Naive thymus-derived CD4-positive, alpha-beta T cell (primary cell): Measurements from ENCODE around the gene UQCC5. TPM values are rescaled to one million over a fixed set of nuclear protein-coding genes. Genes with fewer than 3 reads are reported as not detected.
A peak's percentile ranks its signal among the peaks of the same experiment; 100 is the strongest.

Experiments used
- ATAC-seq: fragments of 150-1000 bp; cut with Tn5 transposase; 2 replicates; pipeline ENCODE4 v1.10.0; 2021; ENCODE audit warnings: mild to moderate bottlenecking, moderate library complexity
- CTCF ChIA-PET: fragments of 350-600 bp; sonication (Branson Sonifier 250); formaldehyde crosslinking; loops from one replicate; lab custom pipeline; 2021; ENCODE audit warnings: antibody characterized with exemption; lab: Charles Lee
- POLR2A ChIA-PET: fragments of 350-600 bp; sonication (Branson Sonifier 250); formaldehyde crosslinking; loops from one replicate; lab custom pipeline; 2021; ENCODE audit warnings: antibody characterized with exemption, inconsistent platforms; lab: Charles Lee
- DNase-seq, 9 donors: peaks; one replicate each; pipeline versions ENCODE4 v3.0.0 to v3.0.0-alpha.2; 2020 to 2022; ENCODE audit warnings: mixed read lengths in 1 of 9
- H3K27ac ChIP-seq: one replicate; pipeline ENCODE4 v1.7.0; 2013; ENCODE audit warnings: mild to moderate bottlenecking, low read depth, low read length, moderate library complexity
- H3K27me3 ChIP-seq, 2 donors: one replicate each; pipeline ENCODE4 v1.7.0; 2013; ENCODE audit warnings: low read length in 2 of 2, mild to moderate bottlenecking in 2 of 2, moderate library complexity in 2 of 2; ENCODE audit not compliant: control insufficient read depth in 2 of 2, insufficient read depth in 2 of 2
- H3K36me3 ChIP-seq, 3 experiments: 1 replicate in 2 of 3; 2 replicates in 1 of 3; pipeline ENCODE4 v1.7.0; 2013; ENCODE audit warnings: low read length in 3 of 3, mild to moderate bottlenecking in 3 of 3, moderate library complexity in 1 of 3; ENCODE audit not compliant: insufficient read depth in 3 of 3, control insufficient read depth in 2 of 3
- H3K4me1 ChIP-seq, 2 donors: one replicate each; pipeline ENCODE4 v1.7.0; 2013; ENCODE audit warnings: low read length in 2 of 2, mild to moderate bottlenecking in 2 of 2, moderate library complexity in 1 of 2; ENCODE audit not compliant: control insufficient read depth in 2 of 2, insufficient read depth in 2 of 2
- H3K4me3 ChIP-seq: 2 replicates; pipeline ENCODE4 v1.7.0; 2013; ENCODE audit warnings: mild to moderate bottlenecking, low read length
- H3K9me3 ChIP-seq, 3 experiments: 1 replicate in 2 of 3; 2 replicates in 1 of 3; pipeline ENCODE4 v1.7.0; 2013; ENCODE audit warnings: low read length in 3 of 3; ENCODE audit not compliant: control insufficient read depth in 2 of 3
- H3K27ac Mint-ChIP-seq, 9 donors: one replicate each; pipeline ENCODE4 v1.8.0; 2020 to 2022; ENCODE audit warnings: mixed read lengths in 9 of 9, mild to moderate bottlenecking in 8 of 9, moderate library complexity in 5 of 9, inconsistent platforms in 2 of 9
- H3K27me3 Mint-ChIP-seq, 5 donors: one replicate each; pipeline ENCODE4 v1.8.0; 2021 to 2022; ENCODE audit warnings: mixed read lengths in 5 of 5, mild to moderate bottlenecking in 1 of 5
- H3K36me3 Mint-ChIP-seq, 5 donors: one replicate each; pipeline ENCODE4 v1.8.0; 2020 to 2022; ENCODE audit warnings: mixed read lengths in 5 of 5, mild to moderate bottlenecking in 3 of 5, inconsistent platforms in 1 of 5
- H3K4me1 Mint-ChIP-seq, 7 donors: one replicate each; pipeline ENCODE4 v1.8.0; 2020 to 2022; ENCODE audit warnings: mixed read lengths in 7 of 7, mild to moderate bottlenecking in 3 of 7, inconsistent platforms in 1 of 7
- H3K4me3 Mint-ChIP-seq, 10 donors: one replicate each; pipeline ENCODE4 v1.8.0; 2020 to 2022; ENCODE audit warnings: mild to moderate bottlenecking in 10 of 10, mixed read lengths in 10 of 10, moderate library complexity in 6 of 10, inconsistent platforms in 2 of 10
- H3K9me3 Mint-ChIP-seq, 11 donors: one replicate each; pipeline ENCODE4 v1.8.0; 2020 to 2022; ENCODE audit warnings: mixed read lengths in 11 of 11, mild to moderate bottlenecking in 4 of 11, inconsistent platforms in 1 of 11, moderate library complexity in 1 of 11
- intact Hi-C, 2 donors: fragments of 100-400 bp; cut with micrococcal nuclease; formaldehyde crosslinking; loops; one replicate each; pipeline ENCODE4 v1.15.1; 2023
- polyA plus RNA-seq, 2 donors: library from polyadenylated mRNA; unstranded; fragments of 300-500 nt; fragmentation: Illumina TruSeq; gene quantifications; one replicate each; pipeline ENCODE4 v1.2.3, GENCODE V29; 2021
- total RNA-seq, 6 experiments: library from RNA in 5 of 6; stranded (reverse) in 5 of 6; gene quantifications; 1 replicate in 5 of 6; 2 replicates in 1 of 6; pipeline ENCODE4 v1.2.3 and lab custom pipeline; 2021 to 2026

UQCC5 gene
- total and polyA plus RNA-seq, 7 experiments from 2014 or later = 5.4 to 28.2 (median 11.7) TPM

DNA sequence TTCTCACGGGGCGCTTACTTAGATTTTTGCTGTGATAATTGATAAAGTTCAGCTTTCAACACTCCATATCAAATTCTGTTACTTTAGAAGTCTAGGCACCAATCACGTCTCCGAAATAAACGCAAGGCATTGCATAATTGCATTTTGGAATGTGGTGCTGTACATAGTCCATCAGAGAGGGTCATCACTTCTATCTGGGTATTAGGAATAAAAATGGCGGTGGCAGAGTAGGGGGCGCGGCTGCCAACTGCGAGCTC is 365 bp upstream of the UQCC5 start:
- intact Hi-C loops = loop anchor here (1.0 to 10.0 kb wide), 12 partner anchors 81 to 1035 kb away; partner anchors contain the start of genes NISCH (in 2 of the 2), PBRM1 (in 2 of the 2), SPCS1 (in 2 of the 2) and DCAF1 (in 1 of the 2)
- Histone ChIP-seq H3K9me3 (no peaks in the 10 kb centered on the region), H3K27ac (peak overlapping the region; percentile 43), H3K4me3 (peak overlapping the region; percentile 30), H3K36me3 (no peaks in the 10 kb centered on the region), H3K4me1 (peaks cover 24 to 30% of the 10 kb centered on the region in 2 donors), H3K27me3 (no peaks in the 10 kb centered on the region)
- ChIA-PET CTCF (interaction anchor here (0.8 kb wide), 1 partner anchor 18 kb away, joined by 3 read pairs; no protein-coding TSS in a partner anchor), POLR2A (interaction anchor here (0.6 to 1.4 kb wide), 10 partner anchors 9 to 510 kb away, joined by 3 to 8 read pairs (median 4); partner anchors contain the start of gene SFMBT1)
- Mint-ChIP-seq H3K36me3 (peaks cover 0 to 19% (median 8%) of the 10 kb centered on the region in 5 donors), H3K27me3 (no peaks in the 10 kb centered on the region), H3K4me1 (peaks cover 29 to 61% (median 50%) of the 10 kb centered on the region in 7 donors), H3K4me3 (peak overlapping the region; percentile 96 to 100 (median 99)), H3K9me3 (peaks cover 0 to 3% (median 0%) of the 10 kb centered on the region in 11 donors), H3K27ac (peak overlapping the region; percentile 45 to 99 (median 98))
- no peak for ATAC-seq
- DNase-seq = no peak

DNA sequence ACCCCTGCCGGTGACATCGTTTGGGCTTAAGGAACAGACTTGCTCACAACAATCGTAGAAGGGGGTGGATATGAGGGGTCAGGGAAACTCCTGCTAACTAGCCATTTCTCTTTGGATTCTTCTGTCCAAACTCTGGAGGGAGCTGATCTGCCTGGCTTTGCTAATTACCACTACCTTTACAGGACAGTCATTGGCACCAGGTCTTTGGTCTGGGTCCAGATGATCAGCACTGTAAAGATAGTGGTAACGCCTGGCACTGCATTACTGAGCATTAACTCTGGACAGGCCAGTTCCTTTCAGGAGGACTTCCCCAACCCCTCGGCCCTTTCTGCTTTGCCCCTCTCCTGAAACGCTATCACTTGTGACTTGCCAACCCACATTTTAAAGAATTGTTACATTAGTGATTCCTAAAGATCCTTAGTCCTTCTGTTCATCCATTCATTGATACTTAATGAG is 788 bp downstream of the UQCC5 start:
- H3K27ac Mint-ChIP-seq = peak overlapping the region; percentile 96 to 99 (median 98)
- Histone ChIP-seq H3K27ac (peak overlapping the region; percentile 85), H3K27me3 (no peaks in the 10 kb centered on the region), H3K36me3 (no peaks in the 10 kb centered on the region), H3K4me1 (peaks cover 24 to 30% of the 10 kb centered on the region in 2 donors), H3K9me3 (no peaks in the 10 kb centered on the region), H3K4me3 (peak overlapping the region; percentile 67)
- intact Hi-C loops = loop anchor here (2.0 to 10.0 kb wide), 7 partner anchors 262 to 1036 kb away; partner anchors contain the start of genes DCAF1 (in 1 of the 2), POC1A (in 1 of the 2), RPL29 (in 1 of the 2) and WDR82 (in 1 of the 2)
- peak overlapping the region; percentile 96 to 100 (median 99) for H3K4me3 Mint-ChIP-seq
- peaks cover 0 to 3% (median 0%) of the 10 kb centered on the region in 11 donors for H3K9me3 Mint-ChIP-seq
- POLR2A ChIA-PET = interaction anchor here (1.0 kb wide), 1 partner anchor 15 kb away, joined by 3 read pairs; no protein-coding TSS in a partner anchor
- peaks cover 30 to 67% (median 50%) of the 10 kb centered on the region in 7 donors for H3K4me1 Mint-ChIP-seq
- no peaks in the 10 kb centered on the region for H3K27me3 Mint-ChIP-seq
- CTCF ChIA-PET = no interaction called here
- ATAC-seq (no peak), DNase-seq (no peak)
- peaks cover 0 to 21% (median 8%) of the 10 kb centered on the region in 5 donors for H3K36me3 Mint-ChIP-seq

GRCh38 chr3:52537726-52538421 is 1.5 kb downstream of the UQCC5 start:
- CTCF ChIA-PET = no interaction called here
- Histone ChIP-seq H3K9me3 (no peaks in the 10 kb centered on the region), H3K4me3 (peak overlapping the region; percentile 67), H3K36me3 (no peaks in the 10 kb centered on the region), H3K27me3 (no peaks in the 10 kb centered on the region), H3K4me1 (peaks cover 20 to 30% of the 10 kb centered on the region in 2 donors), H3K27ac (peak overlapping the region; percentile 85)
- peak overlapping the region; percentile 96 to 100 (median 99) for H3K4me3 Mint-ChIP-seq
- no peaks in the 10 kb centered on the region for H3K27me3 Mint-ChIP-seq
- POLR2A ChIA-PET = interaction anchor here (1.0 kb wide), 1 partner anchor 15 kb away, joined by 3 read pairs; no protein-coding TSS in a partner anchor
- no peak for ATAC-seq
- intact Hi-C loops = loop anchor here (2.0 to 10.0 kb wide), 7 partner anchors 263 to 1037 kb away; partner anchors contain the start of genes DCAF1 (in 1 of the 2), POC1A (in 1 of the 2), RPL29 (in 1 of the 2) and WDR82 (in 1 of the 2)
- peaks cover 0 to 21% (median 8%) of the 10 kb centered on the region in 5 donors for H3K36me3 Mint-ChIP-seq
- H3K9me3 Mint-ChIP-seq = peaks cover 0 to 3% (median 0%) of the 10 kb centered on the region in 11 donors
- peak overlapping the region; percentile 77 to 99 (median 98) for H3K27ac Mint-ChIP-seq
- H3K4me1 Mint-ChIP-seq = peaks cover 27 to 67% (median 50%) of the 10 kb centered on the region in 7 donors
- no peak for DNase-seq

DNA sequence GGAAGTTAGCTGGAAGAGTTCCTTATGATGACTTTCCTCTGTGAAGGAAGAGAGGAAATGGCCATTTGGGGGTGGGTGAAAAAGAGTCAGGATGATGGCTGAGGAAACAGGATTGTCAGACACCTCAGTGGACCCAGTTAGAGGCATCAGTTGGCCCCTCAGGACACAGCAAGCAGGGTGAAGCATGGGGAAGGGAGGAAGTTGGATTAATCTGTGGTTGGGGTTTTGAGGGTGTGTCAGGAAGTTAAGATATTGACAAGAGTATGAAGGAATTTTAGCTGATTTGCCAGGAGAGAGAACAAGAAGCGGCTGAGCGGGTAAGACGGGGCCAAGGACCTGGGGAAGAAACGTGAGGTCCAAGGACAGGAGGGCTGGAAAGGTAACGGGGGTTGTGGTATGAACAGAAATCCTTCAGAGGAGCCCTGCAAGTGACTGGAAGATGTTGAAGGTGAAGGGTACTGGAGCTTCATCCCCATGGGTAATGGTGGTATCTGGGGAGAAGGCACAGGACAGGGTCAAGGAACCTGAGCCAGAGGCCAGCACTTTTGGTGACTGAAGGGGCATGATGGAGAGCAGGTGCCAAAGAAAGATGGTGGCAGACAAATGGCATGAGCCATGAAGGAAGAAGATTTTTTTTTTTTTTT is 2.7 kb downstream of the UQCC5 start:
- Histone ChIP-seq H3K9me3 (no peaks in the 10 kb centered on the region), H3K36me3 (no peaks in the 10 kb centered on the region), H3K27ac (peak overlapping the region; percentile 29), H3K4me1 (peaks cover 20 to 30% of the 10 kb centered on the region in 2 donors), H3K27me3 (no peaks in the 10 kb centered on the region), H3K4me3 (no peak overlapping the region)
- ChIA-PET CTCF (no interaction called here), POLR2A (no interaction called here)
- Mint-ChIP-seq H3K36me3 (peaks cover 0 to 21% (median 8%) of the 10 kb centered on the region in 5 donors), H3K9me3 (peaks cover 0 to 3% (median 0%) of the 10 kb centered on the region in 11 donors), H3K4me3 (peak overlapping the region; percentile 65 to 100 (median 74)), H3K27me3 (no peaks in the 10 kb centered on the region), H3K27ac (peak overlapping the region; percentile 53 to 98 (median 79)), H3K4me1 (peaks cover 27 to 71% (median 50%) of the 10 kb centered on the region in 7 donors)
- no peak for ATAC-seq
- intact Hi-C loops = loop anchor here in 1 of 2 donors (10.0 kb wide), 3 partner anchors 264 to 854 kb away; partner anchors contain the start of genes RPL29 and WDR82
- DNase-seq = no peak

- Mint-ChIP-seq H3K4me3 (no peak overlapping the region), H3K27me3 (no peaks in the 10 kb centered on the region), H3K9me3 (peaks cover 0 to 3% (median 0%) of the 10 kb centered on the region in 11 donors), H3K27ac (peak overlapping the region in 7 of 9 donors; percentile 3 to 76 (median 38)), H3K4me1 (peaks cover 29 to 64% (median 41%) of the 10 kb centered on the region in 7 donors), H3K36me3 (peaks cover 0 to 21% (median 8%) of the 10 kb centered on the region in 5 donors)
- ChIA-PET POLR2A (no interaction called here), CTCF (no interaction called here)
- ATAC-seq (no peak), DNase-seq (no peak)
- no peaks in the 10 kb centered on the region for H3K36me3 ChIP-seq
- no peak overlapping the region for H3K27ac ChIP-seq
- H3K4me3 ChIP-seq = no peak overlapping the region
- no peaks in the 10 kb centered on the region for H3K27me3 ChIP-seq
- H3K4me1 ChIP-seq = peaks cover 20 to 30% of the 10 kb centered on the region in 2 donors
- H3K9me3 ChIP-seq = no peaks in the 10 kb centered on the region
- intact Hi-C loops = no loop called here
Measured at GRCh38 chr3:52541050-52541449, 4.6 kb downstream of the UQCC5 start.

DNA sequence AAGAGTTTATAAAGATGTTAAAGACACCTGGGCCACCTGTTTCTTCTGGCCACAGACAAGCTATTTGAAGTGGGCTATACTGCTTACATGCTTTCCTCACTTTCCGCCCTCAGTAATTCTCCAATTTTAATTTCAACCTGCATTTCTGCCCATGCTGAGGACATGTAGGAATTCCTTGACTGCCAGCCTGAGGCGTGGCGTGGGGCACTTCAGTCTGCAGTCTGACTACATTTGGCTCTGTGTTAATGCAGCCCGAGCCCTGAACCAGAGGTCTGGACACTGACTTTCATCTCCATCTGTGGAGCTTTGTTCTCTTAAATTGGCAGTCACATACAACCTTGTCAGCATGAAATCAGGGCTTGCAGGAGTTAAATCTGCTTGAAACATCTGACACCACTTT is 8.5 kb downstream of the UQCC5 start:
- Mint-ChIP-seq H3K27me3 (no peaks in the 10 kb centered on the region), H3K4me3 (no peak overlapping the region), H3K4me1 (peaks cover 5 to 27% (median 14%) of the 10 kb centered on the region in 7 donors), H3K27ac (peak overlapping the region in 4 of 9 donors; percentile 4 to 70 (median 47)), H3K36me3 (peaks cover 0 to 8% (median 2%) of the 10 kb centered on the region in 5 donors), H3K9me3 (no peaks in the 10 kb centered on the region)
- intact Hi-C loops = no loop called here
- ChIA-PET CTCF (no interaction called here), POLR2A (interaction anchor here (1.5 kb wide), 1 partner anchor 9 kb away, joined by 8 read pairs; the partner anchor contains the start of gene UQCC5)
- H3K27me3 ChIP-seq = no peaks in the 10 kb centered on the region
- no peak for DNase-seq
- ATAC-seq = no peak
- H3K4me1 ChIP-seq = peaks cover 0 to 1% of the 10 kb centered on the region in 2 donors
- no peak overlapping the region for H3K4me3 ChIP-seq
- H3K27ac ChIP-seq = no peak overlapping the region
- no peaks in the 10 kb centered on the region for H3K9me3 ChIP-seq
- peaks cover 4 to 20% (median 7%) of the 10 kb centered on the region in 3 experiments for H3K36me3 ChIP-seq
